ENCODE measurements around the gene THSD4. TPM values are rescaled to one million over a fixed set of nuclear protein-coding genes. Genes with fewer than 3 reads are reported as not detected.

Gene THSD4
- total RNA-seq, 1 donor from 2014 or later = not detected

DNA sequence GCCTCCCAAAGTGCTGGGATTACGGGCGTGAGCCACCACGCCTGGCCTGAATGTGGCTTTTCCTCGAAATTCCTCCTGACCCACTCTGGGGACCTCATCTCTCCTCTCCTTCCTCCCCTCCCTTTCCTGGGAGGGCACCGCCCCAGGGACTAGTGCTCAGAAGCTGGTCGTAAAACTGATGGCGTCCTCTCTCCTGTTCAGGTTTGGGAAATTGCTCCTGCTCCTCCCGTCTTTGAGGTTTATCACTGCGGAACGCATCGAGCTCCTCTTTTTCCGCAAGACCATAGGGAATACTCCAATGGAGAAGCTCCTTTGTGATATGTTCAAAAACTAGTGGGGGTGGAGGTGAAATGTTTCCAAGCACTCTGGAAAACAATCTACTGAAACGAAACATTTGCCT lies 702.1 kb downstream of the THSD4 start:
- intact Hi-C loops (cut with micrococcal nuclease) = no loop called here

DNA sequence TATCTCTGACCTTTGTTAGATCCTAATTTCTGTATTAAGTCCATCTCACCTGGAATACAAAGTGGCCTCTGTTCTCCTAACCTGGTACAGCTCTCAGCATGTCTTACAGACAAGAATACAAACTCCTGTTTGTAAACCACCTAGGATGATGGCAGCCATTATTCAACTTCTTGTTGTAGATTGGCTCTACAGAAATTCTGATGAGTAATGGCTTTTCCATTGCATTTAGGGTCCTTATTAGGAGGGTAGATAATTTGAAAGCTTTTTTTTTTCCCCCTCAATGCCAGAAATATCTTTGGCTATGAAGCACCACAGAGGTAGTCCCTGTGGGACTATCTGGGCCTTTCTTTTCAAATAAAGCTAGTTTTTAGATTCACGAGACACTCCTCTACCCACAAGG lies 704.9 kb downstream of the THSD4 start:
- intact Hi-C loops (cut with micrococcal nuclease) = no loop called here

DNA sequence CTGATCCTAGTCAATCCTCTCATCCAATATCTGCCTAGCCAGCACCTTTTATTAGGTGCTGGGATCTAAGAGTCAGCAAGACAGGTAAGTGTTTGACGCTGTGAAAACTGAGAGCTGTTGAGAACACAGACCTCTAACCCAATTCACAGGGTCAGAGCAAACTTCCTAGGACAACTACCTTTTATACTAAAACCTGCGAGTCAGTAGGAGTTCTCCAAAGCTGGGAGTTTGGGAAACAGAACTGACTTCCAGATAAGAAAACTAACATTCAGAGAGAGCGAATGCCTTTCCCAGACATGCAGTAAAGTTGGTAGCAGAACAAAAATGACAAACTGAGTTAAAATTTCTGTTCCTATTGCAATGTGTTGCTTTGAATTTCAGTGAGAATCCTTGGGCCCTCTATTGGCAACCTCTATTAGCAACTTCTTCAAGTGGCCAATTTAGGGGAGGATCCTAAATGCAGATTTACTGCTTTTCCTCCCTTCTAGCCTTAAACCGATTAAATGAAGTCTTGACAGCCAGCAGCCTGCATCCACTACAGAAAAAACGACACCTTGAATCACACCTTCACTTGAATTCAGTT lies 706.4 kb downstream of the THSD4 start:
- intact Hi-C loops (cut with micrococcal nuclease) = no loop called here

DNA sequence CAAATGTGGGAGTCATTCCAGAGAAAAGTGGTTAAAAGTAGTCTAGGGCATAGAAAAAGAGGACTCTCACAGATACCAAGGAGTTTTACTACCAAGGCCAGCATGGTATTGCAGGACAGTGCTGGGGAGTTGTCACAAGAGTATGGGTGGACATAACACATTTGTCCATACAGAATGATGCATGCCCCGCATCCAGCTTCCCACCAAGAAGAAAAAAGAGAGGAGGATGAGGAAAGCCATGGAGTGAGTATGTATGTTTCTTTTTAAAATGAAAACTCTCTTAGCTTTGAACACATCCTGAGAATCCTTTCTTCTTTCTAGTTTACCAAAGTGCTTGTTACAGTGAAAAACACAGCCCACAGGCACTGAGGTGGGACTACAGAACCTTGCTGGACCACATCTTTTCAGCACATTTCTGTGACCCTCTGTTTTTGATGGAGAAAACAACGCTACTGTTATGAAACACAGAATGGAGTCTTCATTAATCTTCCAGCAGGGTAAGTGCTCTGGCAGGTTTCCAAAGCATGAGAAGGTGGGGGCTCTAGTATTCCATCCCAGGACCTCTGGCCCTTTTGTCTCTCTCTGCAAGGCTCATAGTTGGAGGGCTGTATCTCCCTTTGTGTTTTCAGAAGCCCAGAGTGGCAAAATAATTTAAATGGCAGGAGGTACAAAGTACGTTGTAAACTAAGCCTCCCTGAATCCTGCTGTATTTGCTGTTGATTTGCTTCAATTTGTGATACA lies 707.8 kb downstream of the THSD4 start:
- intact Hi-C loops (cut with micrococcal nuclease) = no loop called here

DNA sequence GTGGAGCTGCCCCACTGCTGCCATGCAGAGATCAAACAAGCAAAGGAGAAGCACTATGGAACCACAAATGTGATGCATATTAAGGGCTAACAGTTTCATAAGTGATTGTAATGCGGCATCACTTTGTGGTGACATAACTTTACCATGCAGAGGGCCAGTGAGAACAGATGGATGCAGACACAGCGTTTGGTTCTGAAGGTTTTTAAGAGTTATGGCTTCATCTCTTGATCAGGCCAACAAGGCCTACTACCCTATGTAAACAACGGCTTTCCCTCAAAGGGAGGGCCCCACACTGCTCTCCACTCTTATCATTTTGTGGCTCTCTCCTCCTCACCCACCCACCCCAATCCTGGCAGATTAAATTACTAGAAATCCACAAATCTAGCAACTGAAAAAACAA lies 708.5 kb downstream of the THSD4 start:
- intact Hi-C loops (cut with micrococcal nuclease) = no loop called here

DNA sequence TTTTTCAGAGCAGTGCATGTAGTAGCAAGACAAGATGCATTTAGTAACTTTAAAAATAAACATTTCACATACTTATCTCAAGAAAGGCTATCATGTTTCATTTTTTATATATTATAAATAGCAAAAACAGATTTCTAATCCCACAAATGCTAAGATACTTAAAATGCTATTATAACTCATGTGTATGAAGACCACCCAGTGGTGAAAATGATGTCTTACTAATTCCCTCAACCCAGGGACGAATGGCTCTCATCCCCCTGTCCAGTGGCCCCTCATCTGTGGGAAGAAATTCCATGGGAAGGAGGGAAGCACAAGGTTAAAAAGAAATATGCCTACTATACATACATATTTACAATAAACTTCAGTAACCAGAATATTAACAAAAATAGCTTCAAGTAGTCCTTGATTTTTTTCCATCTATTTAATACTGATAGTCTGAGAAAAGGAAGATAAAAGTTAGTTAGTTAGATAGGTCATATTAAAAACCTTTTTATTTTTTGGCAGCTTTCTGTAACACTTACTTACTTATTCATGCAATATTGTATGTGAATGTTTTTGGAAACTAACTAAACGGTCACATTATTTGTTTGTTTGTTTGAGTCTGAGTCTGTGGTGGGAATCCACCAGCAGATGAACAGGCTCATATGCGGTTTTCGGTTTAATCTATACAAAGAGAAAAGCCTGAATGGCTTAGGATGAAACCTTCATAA lies 709.9 kb downstream of the THSD4 start:
- intact Hi-C loops (cut with micrococcal nuclease) = no loop called here

DNA sequence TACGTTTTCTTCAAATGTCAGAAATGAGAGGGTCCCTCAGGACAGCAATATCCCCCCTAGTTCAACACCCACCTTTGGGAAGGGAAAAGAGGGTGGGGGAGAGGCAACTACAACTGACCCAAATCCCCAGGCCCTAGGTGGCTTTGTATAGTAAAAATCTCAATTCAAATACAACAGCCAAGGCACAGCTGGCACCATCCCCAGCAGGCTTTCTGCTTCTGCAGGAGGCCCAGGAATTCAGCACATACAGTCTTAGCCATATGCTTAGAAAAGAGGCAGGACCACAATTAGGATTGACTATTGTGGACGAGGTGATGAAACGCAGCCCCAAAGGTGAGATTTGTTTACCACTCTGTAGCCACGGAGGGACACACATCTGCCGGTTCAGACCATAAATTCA lies 710.9 kb downstream of the THSD4 start:
- intact Hi-C loops (cut with micrococcal nuclease) = no loop called here

DNA sequence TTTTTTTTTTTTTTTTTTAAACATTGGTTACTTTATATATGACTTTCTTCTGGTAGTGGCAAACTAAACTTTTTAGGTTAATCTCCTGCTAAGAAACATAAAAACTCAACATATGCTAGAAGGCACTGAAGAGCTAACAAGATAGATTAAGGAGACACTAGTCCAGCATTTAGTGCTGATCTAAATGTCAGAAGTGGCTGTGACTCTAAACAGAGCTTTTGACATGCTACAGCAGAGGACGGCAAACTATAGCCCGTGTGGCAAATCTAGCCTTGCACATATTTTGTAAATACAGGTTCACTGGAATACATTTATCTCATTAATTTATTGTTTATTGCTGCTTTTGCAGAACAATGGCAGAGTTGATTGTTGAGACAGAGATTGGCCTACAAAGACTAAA lies 715.7 kb downstream of the THSD4 start:
- intact Hi-C loops (cut with micrococcal nuclease) = no loop called here

Other genes with a start within 250 kb of the THSD4 start
- gene THAP10, start 223.0 kb upstream of the THSD4 start, total RNA-seq = 0.23 TPM in 1 of 2 replicates, not detected in the other
- gene LRRC49, start 222.6 kb upstream of the THSD4 start, total RNA-seq = not detected in 2 replicates

Data from T-helper 2 cell treated with Interferon-gamma antibody and Interleukin-4, amounts not matched to agents 100 ng/mL and 5 ng/mL, for 36 hours (primary cell).